Measurements from ENCODE around the gene PPA2. TPM values are rescaled to one million over a fixed set of nuclear protein-coding genes. Genes with fewer than 3 reads are reported as not detected.
"Not testable (repeated sequence)": the region's sequence is repeated elsewhere in the genome, so short reads cannot be mapped to it uniquely, and the experiment has no call there.

The PPA2 gene
- total RNA-seq, 1 donor from 2014 or later: 118 TPM

DNA sequence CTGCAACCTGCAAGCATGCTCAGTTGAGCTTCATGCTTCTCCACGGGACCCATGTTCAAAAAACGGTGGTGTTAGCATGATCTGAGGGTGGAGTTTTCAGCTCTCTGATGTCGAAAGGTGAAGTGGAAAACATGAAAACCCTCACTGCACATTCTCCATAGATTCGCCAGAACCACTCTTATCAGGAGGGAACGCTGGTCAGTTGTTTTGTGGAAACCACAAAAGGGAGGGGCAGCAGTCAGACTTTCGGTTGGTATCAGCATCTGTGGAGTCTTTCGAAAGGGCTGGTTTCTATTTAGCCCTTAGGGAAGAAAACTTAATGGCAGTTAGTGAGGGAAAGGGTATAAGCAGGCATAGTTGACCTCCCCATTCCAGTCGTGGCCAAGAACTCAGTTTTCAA lies 12.6 kb downstream of the PPA2 start:
- Histone ChIP-seq H3K9me3 (no peaks in the 10 kb centered on the region), H3K36me3 (no peaks in the 10 kb centered on the region), H3K27ac (no peak overlapping the region), H3K4me3 (no peak overlapping the region), H3K27me3 (no peaks in the 10 kb centered on the region), H3K4me1 (no peaks in the 10 kb centered on the region)
- DNase-seq (ENCODE audit: extremely low spot score in 2 of 2): no peak
- intact Hi-C loops (cut with DNase I): no loop called here
- no peak for TF ChIP-seq POLR2AphosphoS5 (IDR thresholded peaks at IDR 0.05; ENCODE audit: insufficient read depth in 1 of 2, low read depth in 1 of 2)
- TF ChIP-seq POLR2A (IDR thresholded peaks at IDR 0.05): no peak
- TF ChIP-seq, protein P1, sequence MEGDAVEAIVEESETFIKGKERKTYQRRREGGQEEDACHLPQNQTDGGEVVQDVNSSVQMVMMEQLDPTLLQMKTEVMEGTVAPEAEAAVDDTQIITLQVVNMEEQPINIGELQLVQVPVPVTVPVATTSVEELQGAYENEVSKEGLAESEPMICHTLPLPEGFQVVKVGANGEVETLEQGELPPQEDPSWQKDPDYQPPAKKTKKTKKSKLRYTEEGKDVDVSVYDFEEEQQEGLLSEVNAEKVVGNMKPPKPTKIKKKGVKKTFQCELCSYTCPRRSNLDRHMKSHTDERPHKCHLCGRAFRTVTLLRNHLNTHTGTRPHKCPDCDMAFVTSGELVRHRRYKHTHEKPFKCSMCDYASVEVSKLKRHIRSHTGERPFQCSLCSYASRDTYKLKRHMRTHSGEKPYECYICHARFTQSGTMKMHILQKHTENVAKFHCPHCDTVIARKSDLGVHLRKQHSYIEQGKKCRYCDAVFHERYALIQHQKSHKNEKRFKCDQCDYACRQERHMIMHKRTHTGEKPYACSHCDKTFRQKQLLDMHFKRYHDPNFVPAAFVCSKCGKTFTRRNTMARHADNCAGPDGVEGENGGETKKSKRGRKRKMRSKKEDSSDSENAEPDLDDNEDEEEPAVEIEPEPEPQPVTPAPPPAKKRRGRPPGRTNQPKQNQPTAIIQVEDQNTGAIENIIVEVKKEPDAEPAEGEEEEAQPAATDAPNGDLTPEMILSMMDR (IDR thresholded peaks at IDR 0.05): no peak

DNA sequence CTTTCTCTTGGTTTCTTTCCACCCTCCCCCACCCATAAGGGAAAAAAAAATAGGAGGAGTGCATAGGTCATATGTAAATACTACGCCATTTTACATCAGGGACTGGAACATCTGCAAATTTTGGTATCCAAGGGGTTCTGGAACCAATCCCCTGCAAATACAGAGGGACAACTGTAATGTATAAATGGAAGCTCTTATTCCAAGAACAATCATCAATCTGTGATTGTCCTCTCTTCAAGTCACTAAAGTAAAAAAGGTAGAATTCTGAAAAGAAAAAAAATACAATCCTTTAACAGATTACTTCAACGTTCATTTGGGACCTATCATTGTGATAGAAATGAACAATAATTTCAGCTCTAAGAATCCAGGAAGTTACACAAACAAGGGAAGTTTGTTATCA lies 13.6 kb downstream of the PPA2 start:
- Histone ChIP-seq H3K27me3 (no peaks in the 10 kb centered on the region), H3K9me3 (no peaks in the 10 kb centered on the region), H3K4me1 (no peaks in the 10 kb centered on the region), H3K36me3 (peaks cover 0 to 8% of the 10 kb centered on the region in 2 donors), H3K4me3 (no peak overlapping the region), H3K27ac (no peak overlapping the region)
- intact Hi-C loops (cut with DNase I): no loop called here
- TF ChIP-seq, protein P1 (IDR thresholded peaks at IDR 0.05): no peak
- TF ChIP-seq POLR2AphosphoS5 (IDR thresholded peaks at IDR 0.05; ENCODE audit: insufficient read depth in 1 of 2, low read depth in 1 of 2): no peak
- no peak for TF ChIP-seq POLR2A (IDR thresholded peaks at IDR 0.05)
- DNase-seq (ENCODE audit: extremely low spot score in 2 of 2): no peak

DNA sequence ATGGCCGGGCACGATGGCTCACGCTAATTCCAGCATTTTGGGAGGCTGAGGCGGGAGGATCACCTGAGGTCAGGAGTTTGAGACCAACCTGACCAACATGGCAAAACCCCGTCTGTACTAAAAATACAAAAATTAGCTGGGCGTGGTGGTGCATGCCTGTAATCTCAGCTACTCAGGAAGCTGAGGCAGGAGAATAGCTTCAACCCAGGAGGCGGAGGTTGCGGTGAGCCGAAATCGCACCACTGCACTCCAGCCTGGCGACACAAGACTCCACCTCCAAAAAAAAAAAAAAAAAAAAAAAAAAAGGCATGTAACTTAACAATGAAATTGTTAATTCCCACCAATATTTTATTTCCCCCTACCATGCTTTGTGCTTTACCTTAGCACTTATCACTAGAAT lies 15.3 kb downstream of the PPA2 start:
- DNase-seq (ENCODE audit: extremely low spot score in 2 of 2); H3K4me3 ChIP-seq; intact Hi-C loops (cut with DNase I); H3K27me3 ChIP-seq; H3K36me3 ChIP-seq; H3K9me3 ChIP-seq; H3K27ac ChIP-seq; H3K4me1 ChIP-seq: not testable (repeated sequence)

DNA sequence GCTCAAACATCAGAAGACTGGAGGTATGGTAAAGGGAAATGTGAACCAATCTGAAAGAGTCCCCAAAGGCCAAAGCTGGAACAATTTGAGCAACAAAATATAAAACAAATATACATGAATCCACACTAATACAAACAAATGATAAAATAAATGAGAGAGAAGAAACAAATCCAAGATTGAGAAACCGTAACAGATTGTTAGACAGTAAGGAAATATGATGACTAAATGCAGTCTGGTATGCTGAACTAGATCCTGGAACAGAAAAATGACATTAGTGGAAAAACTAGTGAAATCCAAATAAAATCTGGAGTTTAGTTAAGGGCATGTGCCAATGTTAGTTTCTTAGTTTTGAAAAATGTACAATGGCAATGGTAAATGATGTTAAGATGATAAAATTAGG lies 15.9 kb downstream of the PPA2 start:
- TF ChIP-seq POLR2AphosphoS5 (IDR thresholded peaks at IDR 0.05; ENCODE audit: insufficient read depth in 1 of 2, low read depth in 1 of 2): no peak
- TF ChIP-seq POLR2A (IDR thresholded peaks at IDR 0.05): no peak
- TF ChIP-seq, protein P1 (IDR thresholded peaks at IDR 0.05): no peak
- Histone ChIP-seq H3K9me3 (no peaks in the 10 kb centered on the region), H3K4me1 (no peaks in the 10 kb centered on the region), H3K4me3 (no peak overlapping the region), H3K27me3 (no peaks in the 10 kb centered on the region), H3K36me3 (peaks cover 0 to 8% of the 10 kb centered on the region in 2 donors), H3K27ac (no peak overlapping the region)
- no peak for DNase-seq (ENCODE audit: extremely low spot score in 2 of 2)
- intact Hi-C loops (cut with DNase I): no loop called here

DNA sequence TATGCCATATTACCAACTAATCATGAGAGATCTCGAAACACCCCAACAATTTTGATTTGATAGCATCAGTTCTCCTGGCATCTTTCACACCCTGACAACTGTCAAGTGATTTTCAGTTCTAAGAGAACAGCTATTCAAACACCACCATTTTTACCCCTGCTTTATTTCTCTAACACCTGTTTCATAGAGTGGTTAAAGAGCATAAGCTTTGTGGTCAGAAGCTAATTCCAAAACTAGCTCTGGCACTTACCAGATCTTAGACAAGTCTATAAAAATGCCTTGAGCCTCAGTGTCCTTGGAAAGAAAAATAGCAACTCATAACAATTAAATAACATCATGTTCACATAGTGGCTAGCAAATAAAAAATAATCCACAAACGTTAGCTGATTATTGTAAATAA lies 17.9 kb downstream of the PPA2 start:
- Histone ChIP-seq H3K4me1 (no peaks in the 10 kb centered on the region), H3K27me3 (no peaks in the 10 kb centered on the region), H3K36me3 (peaks cover 0 to 11% of the 10 kb centered on the region in 2 donors), H3K27ac (no peak overlapping the region), H3K9me3 (no peaks in the 10 kb centered on the region), H3K4me3 (no peak overlapping the region)
- DNase-seq (ENCODE audit: extremely low spot score in 2 of 2): no peak
- TF ChIP-seq POLR2AphosphoS5 (IDR thresholded peaks at IDR 0.05; ENCODE audit: insufficient read depth in 1 of 2, low read depth in 1 of 2) (no peak), POLR2A (IDR thresholded peaks at IDR 0.05) (no peak)
- TF ChIP-seq, protein P1 (IDR thresholded peaks at IDR 0.05): no peak
- intact Hi-C loops (cut with DNase I): no loop called here

DNA sequence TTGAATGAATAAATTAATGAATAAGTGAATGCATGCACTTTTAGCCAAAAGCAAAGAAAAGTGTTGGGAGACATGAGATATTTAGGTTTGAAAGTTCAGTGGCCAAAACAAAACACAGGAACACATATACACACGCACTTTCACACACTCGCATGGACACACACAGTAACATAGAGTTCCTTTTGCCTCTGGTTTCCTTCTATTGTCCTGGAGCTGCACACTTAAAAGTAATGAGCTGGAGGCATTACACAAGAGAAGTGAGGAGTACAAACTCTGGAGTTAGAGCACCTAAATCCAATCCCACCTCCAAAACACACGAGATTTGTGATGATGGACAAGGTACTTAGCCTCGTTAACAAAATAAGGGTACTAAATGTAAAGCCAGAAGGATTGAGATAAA lies 18.7 kb downstream of the PPA2 start:
- TF ChIP-seq POLR2AphosphoS5 (IDR thresholded peaks at IDR 0.05; ENCODE audit: insufficient read depth in 1 of 2, low read depth in 1 of 2) (no peak), POLR2A (IDR thresholded peaks at IDR 0.05) (no peak)
- TF ChIP-seq, protein P1 (IDR thresholded peaks at IDR 0.05): no peak
- Histone ChIP-seq H3K27ac (no peak overlapping the region), H3K36me3 (peaks cover 0 to 13% of the 10 kb centered on the region in 2 donors), H3K4me1 (no peaks in the 10 kb centered on the region), H3K9me3 (no peaks in the 10 kb centered on the region), H3K27me3 (no peaks in the 10 kb centered on the region), H3K4me3 (no peak overlapping the region)
- intact Hi-C loops (cut with DNase I): no loop called here
- no peak for DNase-seq (ENCODE audit: extremely low spot score in 2 of 2)

Data from vagina (tissue), 2 donors.